ENCODE results near the gene CA6. TPM values are rescaled to one million over a fixed set of nuclear protein-coding genes. Genes with fewer than 3 reads are reported as not detected.

CA6 gene
- total and polyA plus RNA-seq, 2 of the 8 experiments (the other 6 are each of a cell fraction or from before 2014, with no cell fraction given), result not detected

GRCh38 chr1:8984203-8984602, 38.5 kb downstream of the CA6 start:
- H3K4me3 ChIP-seq (ENCODE audit: extremely low read depth in 1 of 4, insufficient read depth in 2 of 4, low read depth in 3 of 4, low read length in 4 of 4), result no peak overlapping the region
- TF ChIP-seq TBP (IDR thresholded peaks at IDR 0.05; ENCODE audit: low read depth, low read length), result no peak
- TF ChIP-seq BCL11A (IDR thresholded peaks at IDR 0.05; ENCODE audit: low read depth in 2 of 2, low read length in 2 of 2), result no peak

More at GRCh38 chr1:8984203-8984602, 38.5 kb downstream of the CA6 start:
- no peak overlapping the region for H3K27ac ChIP-seq (ENCODE audit: low read depth, low read length)
- H3K4ac ChIP-seq (replicated peaks; ENCODE audit: insufficient read length, low read depth, low read length), result no peak overlapping the region
- H2BK5ac ChIP-seq (ENCODE audit: low read depth, low read length), result no peak overlapping the region
- DNase-seq (ENCODE audit: low read depth in 1 of 2, low spot score in 2 of 2), result no peak
- no peak overlapping the region for H2AFZ ChIP-seq (ENCODE audit: low read length)
- no peak overlapping the region for H3K23ac ChIP-seq (ENCODE audit: insufficient read length)
- H3K27me3 ChIP-seq (replicated peaks in 1 of 4; ENCODE audit: control insufficient read depth in 3 of 4, extremely low read depth in 1 of 4, insufficient read depth in 3 of 4, low read length in 3 of 4), result no peaks in the 10 kb centered on the region
- H2BK12ac ChIP-seq (ENCODE audit: low read depth, low read length), result no peak overlapping the region
- no peak overlapping the region for H3K18ac ChIP-seq (ENCODE audit: extremely low read depth, low read length)
- H3K79me2 ChIP-seq (ENCODE audit: control insufficient read depth in 1 of 2, insufficient read depth in 2 of 2, low read length in 2 of 2), result no peaks in the 10 kb centered on the region
- ChIA-PET CTCF (ENCODE audit: partially characterized antibody) (interaction anchor here (1.0 to 5.9 kb wide), 4 partner anchors 9 to 66 kb away, joined by 3 to 45 read pairs (median 6); no protein-coding TSS in a partner anchor), POLR2A (ENCODE audit: partially characterized antibody) (no interaction called here)
- H3K4me2 ChIP-seq (ENCODE audit: insufficient read depth in 1 of 2, low read depth in 2 of 2, low read length in 2 of 2), result no peak overlapping the region
- H4K5ac ChIP-seq (ENCODE audit: insufficient read length, low read depth, low read length), result no peak overlapping the region
- no peak overlapping the region for H4K8ac ChIP-seq (ENCODE audit: extremely low read depth, insufficient read depth, low read length)
- peaks cover 0 to 2% (median 0%) of the 10 kb centered on the region in 4 experiments; a peak in 2 of 7 replicates for H3K4me1 ChIP-seq (replicated peaks in 1 of 4; ENCODE audit: control insufficient read depth in 3 of 4, insufficient read depth in 4 of 4, low read length in 3 of 4)
- H3K9ac ChIP-seq (replicated peaks in 1 of 4; ENCODE audit: extremely low read depth in 1 of 4, low read depth in 3 of 4, low read length in 3 of 4), result no peak overlapping the region
- H3K14ac ChIP-seq (ENCODE audit: insufficient read length), result no peak overlapping the region
- H2AK5ac ChIP-seq (ENCODE audit: low read depth, low read length), result no peak overlapping the region
- H2BK20ac ChIP-seq (ENCODE audit: low read length), result no peak overlapping the region
- H4K91ac ChIP-seq (replicated peaks; ENCODE audit: insufficient read length, low read length), result no peak overlapping the region
- WGBS, 2 experiments (ENCODE audit: extremely low coverage in 1 of 2, insufficient coverage in 1 of 2, insufficient read length in 1 of 2, insufficient replicate concordance in 2 of 2, low coverage in 1 of 2, low lambda C conversion rate in 2 of 2, missing lambda C conversion rate in 1 of 2), result 100% methylated on average over 2 of the region's 2 CpGs; no CpG with 5 or more reads in 1 of the 2 experiments
- H3K23me2 ChIP-seq (ENCODE audit: low read depth, low read length), result peaks cover 2% of the 10 kb centered on the region; the same call in 1 of the 2 replicates
- H2BK120ac ChIP-seq (replicated peaks; ENCODE audit: low read depth, low read length), result no peak overlapping the region
- no peaks in the 10 kb centered on the region for H3K36me3 ChIP-seq (ENCODE audit: control insufficient read depth in 2 of 4, insufficient read depth in 4 of 4, low read length in 3 of 4)
- H3K9me3 ChIP-seq (ENCODE audit: insufficient read depth in 2 of 2, low read depth in 1 of 2, low read length in 1 of 2), result no peaks in the 10 kb centered on the region
- no peaks in the 10 kb centered on the region for H3K79me1 ChIP-seq (ENCODE audit: low read depth, low read length)
- no peak overlapping the region for H2BK15ac ChIP-seq (ENCODE audit: low read length)
- FAIRE-seq, result no peak
- H4K20me1 ChIP-seq (replicated peaks in 1 of 2; ENCODE audit: control insufficient read depth in 1 of 2, insufficient read depth in 2 of 2, low read length in 2 of 2), result no peaks in the 10 kb centered on the region
- H3K56ac ChIP-seq (replicated peaks; ENCODE audit: insufficient read length, low read depth, low read length), result no peak overlapping the region
